Esophagus squamous epithelium (tissue), 5 donors: Measurements from ENCODE around the gene USP46. TPM values are rescaled to one million over a fixed set of nuclear protein-coding genes. Genes with fewer than 3 reads are reported as not detected.

Experiments
- DNase-seq: peaks from one replicate; lab custom pipeline; 2025; lab: John Stamatoyannopoulos, UW
- H3K27ac ChIP-seq, 4 donors: fragments of 200-600 bp; sonication (generic); one replicate each; pipeline ENCODE4 v1.5.1; 2016 to 2019; ENCODE audit warnings: mild to moderate bottlenecking in 1 of 4
- H3K27me3 ChIP-seq, 4 donors: fragments of 200-600 bp; sonication (generic); 1 replicate in 3 of 4; 2 replicates in 1 of 4; pipeline versions ENCODE4 v1.5.1 to v1.6.0; 2017 to 2021; ENCODE audit warnings: antibody characterized with exemption in 1 of 4
- H3K36me3 ChIP-seq, 3 donors: fragments of 200-600 bp; sonication (generic); one replicate each; pipeline ENCODE4 v1.5.1; 2016 to 2019
- H3K4me1 ChIP-seq, 3 donors: fragments of 200-600 bp; sonication (generic); one replicate each; pipeline ENCODE4 v1.5.1; 2017 to 2019
- H3K4me3 ChIP-seq, 4 donors: fragments of 200-600 bp; sonication (generic); 1 replicate in 3 of 4; 2 replicates in 1 of 4; pipeline ENCODE4 v1.5.1; 2016 to 2019; ENCODE audit warnings: mild to moderate bottlenecking in 2 of 4, moderate library complexity in 1 of 4
- H3K9me3 ChIP-seq, 3 donors: fragments of 200-600 bp; sonication (generic); one replicate each; pipeline ENCODE4 v1.5.1; 2016 to 2019
- CTCF ChIP-seq, 6 experiments: fragments of 450-650 bp in 4 of 6; fragments of 200-600 bp in 2 of 6; sonication (generic) in 2 of 6; IDR thresholded peaks; one replicate each; pipeline ENCODE4 v1.5.1; 2016 to 2019; ENCODE audit warnings: antibody characterized with exemption in 6 of 6, mild to moderate bottlenecking in 4 of 6, moderate library complexity in 4 of 6
- POLR2A ChIP-seq, 4 donors: fragments of 450-650 bp; IDR thresholded peaks; one replicate each; pipeline ENCODE4 v1.6.1; 2017; ENCODE audit warnings: antibody characterized with exemption in 4 of 4, mild to moderate bottlenecking in 4 of 4, moderate library complexity in 3 of 4
- WGBS, 2 donors: methylation state at CpG; one replicate each; pipeline ENCODE4 v1.1.5; 2018; 5-methylcytosine and 5-hydroxymethylcytosine counted together
- intact Hi-C: fragments of 100-400 bp; cut with DNase I; formaldehyde crosslinking; loops from one replicate; pipeline ENCODE4 v1.15.0; 2022
- total RNA-seq, 4 donors: library from RNA; depleted of rRNA; stranded (reverse); fragments of >200 nt; gene quantifications; one replicate each; pipeline ENCODE4 v1.1.0, GENCODE V29; 2016
- donor health status: DM: yes; HTN: yes; CAD: no.

The USP46 gene
- total RNA-seq, 4 donors from 2014 or later = 12.0 to 22.1 (median 12.9) TPM

GRCh38 chr4:52548818-52549570 lies 110.1 kb downstream of the USP46 start:
- Histone ChIP-seq H3K27me3 (peaks cover 0 to 11% (median 0%) of the 10 kb centered on the region in 4 donors), H3K36me3 (no peaks in the 10 kb centered on the region), H3K27ac (no peak overlapping the region), H3K9me3 (no peaks in the 10 kb centered on the region), H3K4me1 (peaks cover 0 to 6% (median 0%) of the 10 kb centered on the region in 3 donors), H3K4me3 (no peak overlapping the region)
- TF ChIP-seq POLR2A (IDR thresholded peaks at IDR 0.05) (no peak), CTCF (IDR thresholded peaks at IDR 0.05) (no peak)
- DNase-seq = no peak
- 66 to 83% methylated on average over 8 of the region's 8 CpGs for WGBS, 2 donors
- intact Hi-C loops = loop anchor here (5.0 kb wide), 1 partner anchor 433 kb away; no protein-coding TSS in a partner anchor

GRCh38 chr4:52546449-52546848 lies 112.7 kb downstream of the USP46 start:
- no peak overlapping the region for H3K4me3 ChIP-seq
- peaks cover 0 to 6% (median 0%) of the 10 kb centered on the region in 3 donors for H3K4me1 ChIP-seq
- H3K27me3 ChIP-seq = peaks cover 0 to 6% (median 0%) of the 10 kb centered on the region in 4 donors
- H3K36me3 ChIP-seq = no peaks in the 10 kb centered on the region
- DNase-seq = no peak
- whole genome bisulfite sequencing, 2 donors = 68 to 80% methylated on average over 4 of the region's 4 CpGs
- H3K9me3 ChIP-seq = no peaks in the 10 kb centered on the region
- TF ChIP-seq CTCF (IDR thresholded peaks at IDR 0.05) (no peak), POLR2A (IDR thresholded peaks at IDR 0.05) (no peak)
- H3K27ac ChIP-seq = no peak overlapping the region
- intact Hi-C loops = loop anchor here (5.0 kb wide), 1 partner anchor 436 kb away; no protein-coding TSS in a partner anchor

GRCh38 chr4:52545099-52546069 lies 113.7 kb downstream of the USP46 start:
- no peaks in the 10 kb centered on the region for H3K9me3 ChIP-seq
- H3K27me3 ChIP-seq = peaks cover 0 to 3% (median 0%) of the 10 kb centered on the region in 4 donors
- intact Hi-C loops = loop anchor here (5.0 kb wide), 1 partner anchor 437 kb away; no protein-coding TSS in a partner anchor
- no peak overlapping the region for H3K4me3 ChIP-seq
- no peak for DNase-seq
- no peaks in the 10 kb centered on the region for H3K36me3 ChIP-seq
- 31 to 39% methylated on average over 8 to 12 of the region's 13 CpGs for WGBS, 2 donors
- TF ChIP-seq CTCF (IDR thresholded peaks at IDR 0.05) = peak; percentile 50 to 94 (median 88)
- no peak for TF ChIP-seq POLR2A (IDR thresholded peaks at IDR 0.05)
- peaks cover 0 to 6% (median 0%) of the 10 kb centered on the region in 3 donors for H3K4me1 ChIP-seq
- no peak overlapping the region for H3K27ac ChIP-seq

Other genes starting within 250 kb of the USP46 start
- gene ERVMER34-1, start 92.1 kb upstream of the USP46 start, total RNA-seq = 1 to 10 TPM in 3 of 4 donors, under 1 TPM in 1; 0.91 to 5.2 (median 2.1) TPM
- under 1 TPM; 0.15 to 0.97 (median 0.83) TPM for gene RASL11B, start 203.0 kb upstream of the USP46 start, total RNA-seq